ENCODE results near the gene FOXN3.

FOXN3 gene

GRCh38 chr14:89197623-89198022 is 219.4 kb downstream of the FOXN3 start:
- no peak for DNase-seq (ENCODE audit: low read depth in 2 of 2)

- no peak for DNase-seq (ENCODE audit: low read depth in 2 of 2)
Observed at GRCh38 chr14:89196545-89196944, 220.5 kb downstream of the FOXN3 start.

GRCh38 chr14:89194376-89194775 is 222.7 kb downstream of the FOXN3 start:
- DNase-seq (ENCODE audit: low read depth in 2 of 2): no peak

GRCh38 chr14:89190765-89191513 is 226.1 kb downstream of the FOXN3 start:
- DNase-seq (ENCODE audit: low read depth in 2 of 2): no peak

- no peak for DNase-seq (ENCODE audit: low read depth in 2 of 2)
Observed at GRCh38 chr14:89188492-89188891, 228.5 kb downstream of the FOXN3 start.

GRCh38 chr14:89187501-89187900 is 229.5 kb downstream of the FOXN3 start:
- no peak for DNase-seq (ENCODE audit: low read depth in 2 of 2)

- DNase-seq (ENCODE audit: low read depth in 2 of 2): no peak
Observed at GRCh38 chr14:89186856-89187376, 230.1 kb downstream of the FOXN3 start.

GRCh38 chr14:89185919-89186855 is 230.8 kb downstream of the FOXN3 start:
- no peak for DNase-seq (ENCODE audit: low read depth in 2 of 2)

- no peak for DNase-seq (ENCODE audit: low read depth in 2 of 2)
Observed at GRCh38 chr14:89184952-89185351, 232.1 kb downstream of the FOXN3 start.

GRCh38 chr14:89182326-89182725 is 234.7 kb downstream of the FOXN3 start:
- no peak for DNase-seq (ENCODE audit: low read depth in 2 of 2)

GRCh38 chr14:89180546-89180945 is 236.5 kb downstream of the FOXN3 start:
- DNase-seq (ENCODE audit: low read depth in 2 of 2): no peak

GRCh38 chr14:89179891-89180404 is 237.1 kb downstream of the FOXN3 start:
- DNase-seq (ENCODE audit: low read depth in 2 of 2): no peak

- no peak for DNase-seq (ENCODE audit: low read depth in 2 of 2)
Observed at GRCh38 chr14:89178800-89179535, 238.1 kb downstream of the FOXN3 start.

GRCh38 chr14:89178376-89178775 is 238.7 kb downstream of the FOXN3 start:
- no peak for DNase-seq (ENCODE audit: low read depth in 2 of 2)

- no peak for DNase-seq (ENCODE audit: low read depth in 2 of 2)
Observed at GRCh38 chr14:89175881-89176799, 240.9 kb downstream of the FOXN3 start.

- DNase-seq (ENCODE audit: low read depth in 2 of 2): no peak
Observed at GRCh38 chr14:89171628-89172027, 245.4 kb downstream of the FOXN3 start.

- DNase-seq (ENCODE audit: low read depth in 2 of 2): no peak
Observed at GRCh38 chr14:89171168-89171567, 245.9 kb downstream of the FOXN3 start.

- DNase-seq (ENCODE audit: low read depth in 2 of 2): no peak
Observed at GRCh38 chr14:89167705-89168104, 249.3 kb downstream of the FOXN3 start.

GRCh38 chr14:89166633-89167032 is 250.4 kb downstream of the FOXN3 start:
- no peak for DNase-seq (ENCODE audit: low read depth in 2 of 2)
